Endothelial cell of umbilical vein (primary cell): Measurements from ENCODE around the gene NAA38. TPM values are rescaled to one million over a fixed set of nuclear protein-coding genes. Genes with fewer than 3 reads are reported as not detected.

Experiments used
- BruUV-seq: library from RNA; stranded (reverse); fragments of 400-500 nt; replicated peaks from 2 replicates; lab custom pipeline; 2021; lab: Mats Ljungman, UMichigan
- CTCF ChIA-PET: fragments of 300-600, 350-600 bp; sonication (Branson Sonifier 250); formaldehyde crosslinking; loops from one replicate; lab custom pipeline; 2021; ENCODE audit warnings: antibody characterized with exemption, inconsistent platforms; lab: Charles Lee
- POLR2A ChIA-PET: fragments of 300-600, 350-600 bp; sonication (Branson Sonifier 250); formaldehyde crosslinking; loops from one replicate; lab custom pipeline; 2021; ENCODE audit warnings: antibody characterized with exemption, inconsistent platforms; lab: Charles Lee
- DNase-seq: peaks from one replicate; pipeline ENCODE4 v3.0.0-alpha.2; 2011; ENCODE audit warnings: low read depth, low spot score
- FAIRE-seq: peaks from 2 replicates; lab custom pipeline; 2011; peaks lifted over from hg19 to GRCh38; lab: Jason Lieb, UNC
- H2AFZ ChIP-seq: 2 replicates; pipeline ENCODE4 v1.6.0; 2012; ENCODE audit warnings: low read depth, low read length, control low read depth, inconsistent platforms
- H3K27ac ChIP-seq: 2 replicates; pipeline ENCODE4 v1.5.1; 2011; ENCODE audit warnings: low read depth, mild to moderate bottlenecking, control low read depth, low read length, moderate library complexity; ENCODE audit not compliant: insufficient read depth
- H3K27me3 ChIP-seq, 2 experiments: 2 replicates each; pipeline versions ENCODE4 v1.6.0 to v1.6.1; 2011; ENCODE audit warnings: low read length in 2 of 2, mixed read lengths in 1 of 2; ENCODE audit not compliant: control insufficient read depth in 2 of 2, insufficient read depth in 2 of 2
- H3K36me3 ChIP-seq, 2 experiments: 2 replicates in 1 of 2; 3 replicates in 1 of 2; pipeline ENCODE4 v1.5.1; 2011; ENCODE audit warnings: low read length in 2 of 2, mild to moderate bottlenecking in 1 of 2, moderate library complexity in 1 of 2; ENCODE audit not compliant: control insufficient read depth in 2 of 2, insufficient read depth in 2 of 2; ENCODE audit errors: extremely low read depth in 1 of 2
- H3K4me1 ChIP-seq: 3 replicates; pipeline ENCODE4 v1.5.1; 2011; ENCODE audit warnings: mild to moderate bottlenecking, low read length; ENCODE audit not compliant: control insufficient read depth, insufficient read depth; ENCODE audit errors: extremely low read depth
- H3K4me2 ChIP-seq: 2 replicates; pipeline ENCODE4 v1.6.1; 2011; ENCODE audit warnings: low read length, control low read depth, mixed read lengths; ENCODE audit not compliant: insufficient read depth
- H3K4me3 ChIP-seq, 3 experiments: fragments of 200-600 bp in 1 of 3; sonication (generic), shearing (Covaris generic) in 1 of 3; replicated peaks in 1 of 3; 2 replicates each; pipeline ENCODE4 v1.5.1; 2011 to 2016; ENCODE audit warnings: control low read depth in 3 of 3, low read length in 3 of 3, mild to moderate bottlenecking in 2 of 3, inconsistent platforms in 1 of 3, low read depth in 1 of 3, moderate library complexity in 1 of 3; ENCODE audit not compliant: insufficient read depth in 1 of 3
- H3K79me2 ChIP-seq: 2 replicates; pipeline ENCODE4 v1.6.0; 2012; ENCODE audit warnings: low read length, inconsistent platforms; ENCODE audit not compliant: control insufficient read depth, insufficient read depth
- H3K9ac ChIP-seq: replicated peaks from 2 replicates; pipeline ENCODE3; 2011; ENCODE audit warnings: low read length, control low read depth; ENCODE audit not compliant: insufficient read depth; ENCODE audit errors: extremely low read depth
- H3K9me1 ChIP-seq: replicated peaks from 3 replicates; pipeline ENCODE4 v1.6.0; 2011; ENCODE audit warnings: mild to moderate bottlenecking, low read length; ENCODE audit not compliant: control insufficient read depth, insufficient read depth; ENCODE audit errors: extremely low read depth
- H3K9me3 ChIP-seq: replicated peaks from 2 replicates; pipeline ENCODE4 v1.5.1; 2012; ENCODE audit warnings: low read length, inconsistent platforms; ENCODE audit not compliant: control insufficient read depth, insufficient read depth
- H4K20me1 ChIP-seq: replicated peaks from 2 replicates; pipeline ENCODE3; 2011; ENCODE audit warnings: mild to moderate bottlenecking, low read length; ENCODE audit not compliant: control insufficient read depth, insufficient read depth; ENCODE audit errors: extremely low read depth
- CTCF ChIP-seq, 2 donors: IDR thresholded peaks; 1 replicate in 1 of 2; 2 replicates in 1 of 2; pipeline ENCODE4 v1.5.1; 2011; ENCODE audit warnings: low read length in 2 of 2, mild to moderate bottlenecking in 2 of 2, moderate library complexity in 2 of 2, control low read depth in 1 of 2, inconsistent platforms in 1 of 2, low read depth in 1 of 2; ENCODE audit not compliant: insufficient read depth in 1 of 2; ENCODE audit errors: extremely low read depth in 1 of 2
- EZH2 ChIP-seq: IDR thresholded peaks from 2 replicates; pipeline ENCODE4 v1.6.1; 2012; ENCODE audit warnings: borderline replicate concordance, low read depth, mild to moderate bottlenecking, moderate library complexity, low read length, inconsistent platforms; ENCODE audit not compliant: severe bottlenecking
- FOS ChIP-seq: IDR thresholded peaks from 2 replicates; pipeline ENCODE4 v1.6.1; 2011; ENCODE audit warnings: mild to moderate bottlenecking, low read length, moderate library complexity, borderline replicate concordance; ENCODE audit not compliant: insufficient read depth
- GATA2 ChIP-seq: IDR thresholded peaks from 2 replicates; pipeline ENCODE4 v1.7.0; 2011; ENCODE audit warnings: low read depth, mild to moderate bottlenecking, moderate library complexity, mixed read lengths, low read length; ENCODE audit not compliant: insufficient read length, insufficient read depth
- JUN ChIP-seq: IDR thresholded peaks from 2 replicates; pipeline ENCODE4 v1.6.1; 2011; ENCODE audit warnings: borderline replicate concordance, low read depth; ENCODE audit not compliant: insufficient read length, insufficient read depth
- MAX ChIP-seq: IDR thresholded peaks from 2 replicates; pipeline ENCODE4 v1.6.1; 2011; ENCODE audit not compliant: insufficient read depth, insufficient read length
- MYC ChIP-seq: IDR thresholded peaks from one replicate; pipeline ENCODE4 v1.6.1; 2011; ENCODE audit warnings: mild to moderate bottlenecking, low read depth, low read length
- POLR2A ChIP-seq: IDR thresholded peaks from 2 replicates; pipeline ENCODE4 v1.6.1; 2012; ENCODE audit warnings: low read depth, mild to moderate bottlenecking, control low read depth, low read length
- POLR2AphosphoS5 ChIP-seq: IDR thresholded peaks from 2 replicates; pipeline ENCODE4 v1.6.1; 2012; ENCODE audit warnings: low read depth, mild to moderate bottlenecking, control low read depth, low read length, moderate library complexity; ENCODE audit not compliant: insufficient read depth
- dilution Hi-C: fragments of 300-500 bp; cut with MboI; formaldehyde crosslinking; loops from one replicate; pipeline ENCODE4 v1.15.0; 2019; ENCODE audit warnings: low sequenced_read_pairs; ENCODE audit not compliant: extremely low pct_ligation_motif_present
- intact Hi-C: fragments of 100-400 bp; cut with micrococcal nuclease; formaldehyde crosslinking; loops from one replicate; pipeline ENCODE4 v1.10.0; 2022
- polyA plus RNA-seq, 4 experiments: library from polyadenylated mRNA; depleted of rRNA in 3 of 4; stranded (reverse) in 3 of 4; unstranded in 1 of 4; fragments of >200 nt; gene quantifications; 2 replicates each; pipeline versions ENCODE4 v1.2.1 to v1.2.3, GENCODE V29; 2011 to 2012; ENCODE audit warnings: missing spikeins in 1 of 4
- total RNA-seq: library from RNA; stranded (reverse); gene quantifications from 2 replicates; pipeline ENCODE4 v1.2.3, GENCODE V29; 2021

NAA38 gene
- total and polyA plus RNA-seq, 2 donors (not counting 3 experiments of a cell fraction or from before 2014, with no cell fraction given), result 119 to 267 TPM

GRCh38 chr17:7880076-7880868 is 22.9 kb upstream of the NAA38 start:
- FAIRE-seq (no peak), DNase-seq (no peak)
- Histone ChIP-seq H2AFZ (no peak overlapping the region), H3K9me3 (no peaks in the 10 kb centered on the region), H3K27me3 (no peaks in the 10 kb centered on the region), H3K4me1 (peaks cover 17% of the 10 kb centered on the region), H3K27ac (no peak overlapping the region), H4K20me1 (no peaks in the 10 kb centered on the region), H3K79me2 (no peaks in the 10 kb centered on the region), H3K9ac (no peak overlapping the region), H3K4me2 (no peak overlapping the region), H3K9me1 (no peaks in the 10 kb centered on the region), H3K4me3 (no peak overlapping the region), H3K36me3 (peaks cover 8 to 14% of the 10 kb centered on the region in 2 experiments)
- CTCF ChIA-PET, result no interaction called here
- POLR2A ChIA-PET, result no interaction called here
- no peak for TF ChIP-seq POLR2AphosphoS5
- TF ChIP-seq JUN, result no peak
- no peak for TF ChIP-seq CTCF (IDR thresholded peaks at IDR 0.05; ENCODE audit: extremely low read depth in 1 of 2, insufficient read depth in 1 of 2, low read depth in 1 of 2, low read length in 2 of 2)
- no peak for TF ChIP-seq FOS
- TF ChIP-seq EZH2, result no peak
- no peak for TF ChIP-seq MAX
- TF ChIP-seq MYC, result no peak
- no peak for TF ChIP-seq GATA2
- no peak for TF ChIP-seq POLR2A
- intact Hi-C loops, result no loop called here
- dilution Hi-C loops, result no loop called here
- no TSS peak for BruUV-seq
